Adrenal gland (tissue), 5 donors: ENCODE results near the gene MRPL34.

Experiments used
- POLR2A ChIP-seq, 2 donors: fragments of 450-650 bp; IDR thresholded peaks; one replicate each; pipeline ENCODE4 v1.6.1; 2017; ENCODE audit warnings: antibody characterized with exemption in 2 of 2, mild to moderate bottlenecking in 2 of 2, moderate library complexity in 1 of 2
- TF ChIP-seq, protein P1 (sequence below), 6 experiments: fragments of 450-650 bp in 4 of 6; fragments of 200-600 bp in 2 of 6; sonication (generic) in 1 of 6; IDR thresholded peaks; 1 replicate in 5 of 6; 2 replicates in 1 of 6; pipeline versions ENCODE4 v1.5.1 to v1.8.0; 2016 to 2021; ENCODE audit warnings: antibody characterized with exemption in 6 of 6, mild to moderate bottlenecking in 2 of 6, moderate library complexity in 1 of 6
- donor health status: DM: no; HTN: no; CAD: no.

DNA sequence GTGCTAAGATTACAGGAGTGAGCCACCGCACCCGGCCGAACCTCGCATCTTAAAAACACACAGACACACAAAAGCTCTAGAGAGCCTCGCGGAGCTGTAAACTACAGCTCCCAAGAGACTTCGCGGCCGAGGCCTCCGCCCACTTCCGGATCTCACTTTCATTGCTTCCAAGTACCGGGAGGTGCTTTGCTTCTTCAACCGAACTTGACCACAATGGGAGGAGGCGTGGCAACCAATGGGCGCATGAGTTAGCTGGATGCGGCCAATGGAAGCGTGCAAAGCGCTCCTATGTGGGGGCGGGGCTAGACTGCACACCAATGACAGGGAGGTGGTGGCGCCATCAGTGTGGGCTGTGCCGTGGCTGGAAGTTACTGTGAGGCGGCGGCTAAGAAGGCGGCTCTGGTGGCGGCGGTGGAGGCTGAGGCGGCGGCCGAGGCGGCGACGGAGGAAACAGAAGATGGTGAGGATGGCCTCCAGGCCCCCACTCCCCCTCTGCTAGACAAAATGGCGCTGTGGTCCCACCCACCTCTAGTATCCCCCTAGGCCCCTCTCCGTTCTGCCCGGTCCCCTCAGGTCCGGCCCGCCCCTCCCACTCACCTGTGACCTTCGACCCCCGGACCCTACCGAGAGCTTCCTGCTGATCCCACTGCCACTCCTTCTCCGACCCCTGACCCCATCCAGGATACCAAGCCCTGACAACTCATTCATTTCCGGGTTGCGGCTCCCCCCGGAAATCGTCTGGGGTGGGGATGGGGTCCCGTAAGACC lies 3.7 kb downstream of the MRPL34 start, which contains the start of gene DDA1:
- TF ChIP-seq, protein P1, sequence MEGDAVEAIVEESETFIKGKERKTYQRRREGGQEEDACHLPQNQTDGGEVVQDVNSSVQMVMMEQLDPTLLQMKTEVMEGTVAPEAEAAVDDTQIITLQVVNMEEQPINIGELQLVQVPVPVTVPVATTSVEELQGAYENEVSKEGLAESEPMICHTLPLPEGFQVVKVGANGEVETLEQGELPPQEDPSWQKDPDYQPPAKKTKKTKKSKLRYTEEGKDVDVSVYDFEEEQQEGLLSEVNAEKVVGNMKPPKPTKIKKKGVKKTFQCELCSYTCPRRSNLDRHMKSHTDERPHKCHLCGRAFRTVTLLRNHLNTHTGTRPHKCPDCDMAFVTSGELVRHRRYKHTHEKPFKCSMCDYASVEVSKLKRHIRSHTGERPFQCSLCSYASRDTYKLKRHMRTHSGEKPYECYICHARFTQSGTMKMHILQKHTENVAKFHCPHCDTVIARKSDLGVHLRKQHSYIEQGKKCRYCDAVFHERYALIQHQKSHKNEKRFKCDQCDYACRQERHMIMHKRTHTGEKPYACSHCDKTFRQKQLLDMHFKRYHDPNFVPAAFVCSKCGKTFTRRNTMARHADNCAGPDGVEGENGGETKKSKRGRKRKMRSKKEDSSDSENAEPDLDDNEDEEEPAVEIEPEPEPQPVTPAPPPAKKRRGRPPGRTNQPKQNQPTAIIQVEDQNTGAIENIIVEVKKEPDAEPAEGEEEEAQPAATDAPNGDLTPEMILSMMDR (IDR thresholded peaks at IDR 0.05), result no peak
- peak; percentile 38 to 85 for TF ChIP-seq POLR2A (IDR thresholded peaks at IDR 0.05)
